GM10266 (cell line): ENCODE measurements around the gene EMILIN2.

Source experiments
- DNase-seq: peaks from one replicate; pipeline ENCODE4 v3.0.0; 2012; ENCODE audit errors: extremely low spot score
- CTCF ChIP-seq: IDR thresholded peaks from 2 replicates; pipeline ENCODE4 v1.5.1; 2012; ENCODE audit warnings: mild to moderate bottlenecking, low read depth; ENCODE audit not compliant: control insufficient read depth, insufficient read depth; ENCODE audit errors: missing control alignments

The EMILIN2 gene

GRCh38 chr18:2961821-2962220 lies 115.0 kb downstream of the EMILIN2 start:
- TF ChIP-seq CTCF = no peak
- DNase-seq = no peak

- no peak for DNase-seq
- no peak for TF ChIP-seq CTCF
Measured at GRCh38 chr18:2963048-2963447, 116.2 kb downstream of the EMILIN2 start.

GRCh38 chr18:2964361-2965010 lies 117.7 kb downstream of the EMILIN2 start:
- DNase-seq = no peak
- no peak for TF ChIP-seq CTCF
